Fibroblast of lung (primary cell): ENCODE data around the gene ABCB1.

Source experiments
- EZH2 ChIP-seq: IDR thresholded peaks from 2 replicates; pipeline ENCODE4 v1.5.1; 2012; ENCODE audit warnings: low read length, control low read depth, mild to moderate bottlenecking; ENCODE audit errors: missing control alignments
- TF ChIP-seq, protein P1 (sequence below), 2 donors: IDR thresholded peaks in 1 of 2; conservative IDR thresholded peaks in 1 of 2; 1 replicate in 1 of 2; 2 replicates in 1 of 2; pipeline ENCODE4 v1.5.1; 2011 to 2012; ENCODE audit warnings: low read length in 2 of 2, control low read depth in 1 of 2, inconsistent platforms in 1 of 2, low read depth in 1 of 2, mild to moderate bottlenecking in 1 of 2

DNA sequence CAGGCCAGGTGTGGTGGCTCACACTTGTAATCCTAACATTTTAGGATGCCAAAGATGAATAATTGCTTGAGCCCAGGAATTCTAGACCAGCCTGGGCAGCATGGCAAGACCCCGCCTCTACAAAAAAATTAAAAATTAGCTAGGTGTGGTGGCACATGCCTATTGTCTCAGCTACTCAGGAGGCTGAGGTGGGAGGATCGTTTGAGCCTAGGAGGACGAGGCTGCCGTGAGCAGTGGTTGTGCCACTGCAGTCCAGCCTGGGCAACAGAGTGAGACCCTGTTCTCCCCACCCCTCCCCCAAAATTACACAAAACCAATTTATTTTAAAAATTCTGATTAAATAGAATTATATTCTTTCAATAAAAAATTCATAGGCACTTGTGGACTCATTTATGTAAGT lies 39.0 kb downstream of the ABCB1 start:
- TF ChIP-seq, protein P1, sequence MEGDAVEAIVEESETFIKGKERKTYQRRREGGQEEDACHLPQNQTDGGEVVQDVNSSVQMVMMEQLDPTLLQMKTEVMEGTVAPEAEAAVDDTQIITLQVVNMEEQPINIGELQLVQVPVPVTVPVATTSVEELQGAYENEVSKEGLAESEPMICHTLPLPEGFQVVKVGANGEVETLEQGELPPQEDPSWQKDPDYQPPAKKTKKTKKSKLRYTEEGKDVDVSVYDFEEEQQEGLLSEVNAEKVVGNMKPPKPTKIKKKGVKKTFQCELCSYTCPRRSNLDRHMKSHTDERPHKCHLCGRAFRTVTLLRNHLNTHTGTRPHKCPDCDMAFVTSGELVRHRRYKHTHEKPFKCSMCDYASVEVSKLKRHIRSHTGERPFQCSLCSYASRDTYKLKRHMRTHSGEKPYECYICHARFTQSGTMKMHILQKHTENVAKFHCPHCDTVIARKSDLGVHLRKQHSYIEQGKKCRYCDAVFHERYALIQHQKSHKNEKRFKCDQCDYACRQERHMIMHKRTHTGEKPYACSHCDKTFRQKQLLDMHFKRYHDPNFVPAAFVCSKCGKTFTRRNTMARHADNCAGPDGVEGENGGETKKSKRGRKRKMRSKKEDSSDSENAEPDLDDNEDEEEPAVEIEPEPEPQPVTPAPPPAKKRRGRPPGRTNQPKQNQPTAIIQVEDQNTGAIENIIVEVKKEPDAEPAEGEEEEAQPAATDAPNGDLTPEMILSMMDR (conservative IDR thresholded peaks at IDR 0.05 in 1 of 2, IDR thresholded peaks at IDR 0.05 in 1 of 2; ENCODE audit: low read depth in 1 of 2, low read length in 2 of 2), result no peak
- no peak for TF ChIP-seq EZH2
